Fibroblast of lung (primary cell): ENCODE results near the gene IL1F10. TPM values are rescaled to one million over a fixed set of nuclear protein-coding genes. Genes with fewer than 3 reads are reported as not detected.

Experiments
- DNase-seq, 2 donors: peaks; one replicate each; pipeline versions ENCODE4 v3.0.0 to v3.0.0-alpha.2; 2010; ENCODE audit warnings: low read depth in 2 of 2
- H2AFZ ChIP-seq: 2 replicates; pipeline ENCODE4 v1.5.1; 2012; ENCODE audit warnings: low read length, control low read depth, inconsistent platforms
- H3K27ac ChIP-seq: 2 replicates; pipeline ENCODE4 v1.5.1; 2011; ENCODE audit warnings: low read length, control low read depth; ENCODE audit not compliant: insufficient read depth
- H3K27me3 ChIP-seq: 2 replicates; pipeline ENCODE4 v1.5.1; 2011; ENCODE audit warnings: mild to moderate bottlenecking, low read length; ENCODE audit not compliant: control insufficient read depth, insufficient read depth
- H3K36me3 ChIP-seq: 2 replicates; pipeline ENCODE4 v1.5.1; 2011; ENCODE audit warnings: low read length; ENCODE audit not compliant: control insufficient read depth, insufficient read depth
- H3K4me1 ChIP-seq: 2 replicates; pipeline ENCODE4 v1.5.1; 2011; ENCODE audit warnings: low read length; ENCODE audit not compliant: control insufficient read depth, insufficient read depth; ENCODE audit errors: extremely low read depth
- H3K4me2 ChIP-seq: 2 replicates; pipeline ENCODE4 v1.5.1; 2011; ENCODE audit warnings: low read length, control low read depth; ENCODE audit not compliant: insufficient read depth; ENCODE audit errors: extremely low read depth
- H3K4me3 ChIP-seq, 4 experiments: fragments of 200-600 bp in 1 of 4; sonication (generic) in 1 of 4; replicated peaks in 1 of 4; 2 replicates each; pipeline ENCODE4 v1.5.1; 2011 to 2016; ENCODE audit warnings: low read length in 4 of 4, low read depth in 3 of 4, mild to moderate bottlenecking in 3 of 4, control low read depth in 2 of 4, inconsistent platforms in 1 of 4, mixed read lengths in 1 of 4; ENCODE audit not compliant: insufficient read depth in 1 of 4; ENCODE audit errors: control extremely low read depth in 1 of 4
- H3K79me2 ChIP-seq: 2 replicates; pipeline ENCODE4 v1.5.1; 2012; ENCODE audit warnings: mild to moderate bottlenecking, low read length, inconsistent platforms; ENCODE audit not compliant: control insufficient read depth, insufficient read depth
- H3K9ac ChIP-seq: 2 replicates; pipeline ENCODE4 v1.5.1; 2011; ENCODE audit warnings: mild to moderate bottlenecking, low read length, control low read depth; ENCODE audit not compliant: insufficient read depth
- H3K9me3 ChIP-seq: 2 replicates; pipeline ENCODE4 v1.5.1; 2012; ENCODE audit warnings: low read depth, low read length; ENCODE audit not compliant: control insufficient read depth, insufficient read depth
- H4K20me1 ChIP-seq: 2 replicates; pipeline ENCODE4 v1.5.1; 2011; ENCODE audit warnings: low read length; ENCODE audit not compliant: control insufficient read depth, insufficient read depth; ENCODE audit errors: extremely low read depth
- EZH2 ChIP-seq: IDR thresholded peaks from 2 replicates; pipeline ENCODE4 v1.5.1; 2012; ENCODE audit warnings: low read length, control low read depth, mild to moderate bottlenecking; ENCODE audit errors: missing control alignments
- polyA plus RNA-seq, 2 donors: library from polyadenylated mRNA; depleted of rRNA in 1 of 2; stranded (reverse) in 1 of 2; unstranded in 1 of 2; fragments of >200 nt; gene quantifications; 2 replicates each; pipeline ENCODE4 v1.2.1, GENCODE V29; 2011 to 2012; ENCODE audit warnings: missing spikeins in 1 of 2
- total RNA-seq: library from RNA; depleted of rRNA; stranded (reverse); fragments of >200 nt; gene quantifications from 2 replicates; pipeline ENCODE4 v1.2.1, GENCODE V29; 2014
- TF ChIP-seq, protein P1 (sequence below), 2 donors: IDR thresholded peaks in 1 of 2; conservative IDR thresholded peaks in 1 of 2; 1 replicate in 1 of 2; 2 replicates in 1 of 2; pipeline ENCODE4 v1.5.1; 2011 to 2012; ENCODE audit warnings: low read length in 2 of 2, control low read depth in 1 of 2, inconsistent platforms in 1 of 2, low read depth in 1 of 2, mild to moderate bottlenecking in 1 of 2

Gene IL1F10
- total and polyA plus RNA-seq, 2 donors (not counting 1 experiment from before 2014, with no cell fraction given), result not detected

DNA sequence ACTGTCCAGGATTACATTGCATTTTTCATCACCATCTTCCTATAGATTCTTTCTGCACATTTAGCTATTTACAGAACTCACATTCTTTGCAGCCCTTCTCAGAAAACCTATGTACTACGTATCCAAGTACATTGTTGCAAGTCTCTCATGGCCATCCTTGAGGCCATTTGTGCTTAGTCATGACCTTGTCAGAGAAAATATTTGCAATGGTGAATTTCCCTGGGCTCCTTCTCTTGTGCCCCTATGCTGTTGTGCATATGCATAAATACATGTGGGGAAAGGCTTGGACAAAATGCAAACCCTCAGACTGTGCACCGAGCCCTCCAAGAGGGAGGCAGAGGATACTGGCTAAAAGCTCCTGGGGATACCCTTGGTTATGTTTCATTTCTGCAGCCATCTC, 43.0 kb upstream of the IL1F10 start:
- no peak for DNase-seq
- no peaks in the 10 kb centered on the region for H4K20me1 ChIP-seq
- H2AFZ ChIP-seq, result no peak overlapping the region
- no peaks in the 10 kb centered on the region for H3K36me3 ChIP-seq
- TF ChIP-seq, protein P1, sequence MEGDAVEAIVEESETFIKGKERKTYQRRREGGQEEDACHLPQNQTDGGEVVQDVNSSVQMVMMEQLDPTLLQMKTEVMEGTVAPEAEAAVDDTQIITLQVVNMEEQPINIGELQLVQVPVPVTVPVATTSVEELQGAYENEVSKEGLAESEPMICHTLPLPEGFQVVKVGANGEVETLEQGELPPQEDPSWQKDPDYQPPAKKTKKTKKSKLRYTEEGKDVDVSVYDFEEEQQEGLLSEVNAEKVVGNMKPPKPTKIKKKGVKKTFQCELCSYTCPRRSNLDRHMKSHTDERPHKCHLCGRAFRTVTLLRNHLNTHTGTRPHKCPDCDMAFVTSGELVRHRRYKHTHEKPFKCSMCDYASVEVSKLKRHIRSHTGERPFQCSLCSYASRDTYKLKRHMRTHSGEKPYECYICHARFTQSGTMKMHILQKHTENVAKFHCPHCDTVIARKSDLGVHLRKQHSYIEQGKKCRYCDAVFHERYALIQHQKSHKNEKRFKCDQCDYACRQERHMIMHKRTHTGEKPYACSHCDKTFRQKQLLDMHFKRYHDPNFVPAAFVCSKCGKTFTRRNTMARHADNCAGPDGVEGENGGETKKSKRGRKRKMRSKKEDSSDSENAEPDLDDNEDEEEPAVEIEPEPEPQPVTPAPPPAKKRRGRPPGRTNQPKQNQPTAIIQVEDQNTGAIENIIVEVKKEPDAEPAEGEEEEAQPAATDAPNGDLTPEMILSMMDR (conservative IDR thresholded peaks at IDR 0.05 in 1 of 2, IDR thresholded peaks at IDR 0.05 in 1 of 2; ENCODE audit: low read depth in 1 of 2, low read length in 2 of 2), result no peak
- H3K27ac ChIP-seq, result no peak overlapping the region
- no peaks in the 10 kb centered on the region for H3K4me1 ChIP-seq
- no peak overlapping the region for H3K9ac ChIP-seq
- H3K4me2 ChIP-seq, result no peak overlapping the region
- H3K79me2 ChIP-seq, result no peaks in the 10 kb centered on the region
- H3K27me3 ChIP-seq, result peaks cover 13% of the 10 kb centered on the region
- no peak overlapping the region for H3K4me3 ChIP-seq
- no peaks in the 10 kb centered on the region for H3K9me3 ChIP-seq

DNA sequence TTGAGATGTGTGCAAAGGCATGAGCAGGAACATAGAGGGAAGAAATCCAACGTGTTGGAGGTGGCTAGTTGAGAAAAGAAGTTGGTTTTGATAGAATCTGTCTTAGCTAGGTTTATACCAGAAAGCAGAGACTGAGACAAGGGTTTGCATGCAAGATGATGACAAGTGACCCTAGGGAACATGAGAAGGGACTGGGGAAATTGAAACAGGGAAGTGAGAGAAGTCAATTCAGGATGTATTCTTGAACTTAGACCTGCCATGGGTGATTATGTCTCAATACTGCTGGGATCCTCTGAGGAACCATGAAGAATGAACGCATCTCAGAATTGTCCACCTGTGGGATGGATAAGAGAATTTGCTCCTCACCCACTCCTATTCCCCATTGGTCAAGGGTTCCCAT, 42.0 kb upstream of the IL1F10 start:
- Histone ChIP-seq H3K27me3 (peaks cover 13% of the 10 kb centered on the region), H3K79me2 (no peaks in the 10 kb centered on the region), H3K36me3 (no peaks in the 10 kb centered on the region), H4K20me1 (no peaks in the 10 kb centered on the region), H3K9me3 (no peaks in the 10 kb centered on the region), H3K4me1 (no peaks in the 10 kb centered on the region), H3K4me2 (no peak overlapping the region), H3K27ac (no peak overlapping the region), H3K9ac (no peak overlapping the region), H3K4me3 (no peak overlapping the region), H2AFZ (no peak overlapping the region)
- TF ChIP-seq, protein P1 (conservative IDR thresholded peaks at IDR 0.05 in 1 of 2, IDR thresholded peaks at IDR 0.05 in 1 of 2; ENCODE audit: low read depth in 1 of 2, low read length in 2 of 2), result no peak
- no peak for TF ChIP-seq EZH2
- no peak for DNase-seq

DNA sequence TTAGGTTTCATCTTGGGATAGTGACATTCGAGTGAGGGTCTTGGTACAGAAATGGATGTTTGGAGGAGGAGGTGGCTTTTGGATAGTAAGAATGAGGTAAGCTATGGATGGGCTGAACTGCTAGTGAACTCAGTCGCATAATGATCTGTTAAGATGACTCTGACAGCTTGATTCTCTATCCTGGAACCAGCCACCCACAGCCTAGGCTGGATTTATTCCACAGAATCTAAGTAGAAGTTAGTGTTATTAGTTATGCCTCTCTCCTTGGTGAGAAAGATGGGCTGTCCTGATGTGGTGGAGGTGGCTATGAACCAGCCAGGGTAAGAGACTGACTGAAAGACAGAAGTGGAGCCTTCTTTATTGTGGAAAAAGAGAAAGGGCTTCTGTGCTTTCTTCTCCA, 40.1 kb upstream of the IL1F10 start:
- Histone ChIP-seq H3K4me2 (no peak overlapping the region), H3K4me1 (no peaks in the 10 kb centered on the region), H3K9ac (no peak overlapping the region), H4K20me1 (no peaks in the 10 kb centered on the region), H3K36me3 (no peaks in the 10 kb centered on the region), H3K4me3 (no peak overlapping the region), H2AFZ (no peak overlapping the region), H3K27me3 (peaks cover 11% of the 10 kb centered on the region), H3K9me3 (no peaks in the 10 kb centered on the region), H3K27ac (no peak overlapping the region), H3K79me2 (no peaks in the 10 kb centered on the region)
- no peak for DNase-seq
- TF ChIP-seq EZH2, result no peak
- TF ChIP-seq, protein P1 (conservative IDR thresholded peaks at IDR 0.05 in 1 of 2, IDR thresholded peaks at IDR 0.05 in 1 of 2; ENCODE audit: low read depth in 1 of 2, low read length in 2 of 2), result no peak
